ENCODE data around the gene HNRNPUL2.
A peak's percentile ranks its signal among the peaks of the same experiment; 100 is the strongest.
"Not testable (repeated sequence)": the region's sequence is repeated elsewhere in the genome, so short reads cannot be mapped to it uniquely, and the experiment has no call there.

HNRNPUL2 gene

GRCh38 chr11:62727165-62727871 is at the start of gene HNRNPUL2:
HNRNPUL2 (minus strand) TSS chr11:62727457; CDS start chr11:62727156, 301 bp downstream.
- peak; percentile 99 for DNase-seq

DNA sequence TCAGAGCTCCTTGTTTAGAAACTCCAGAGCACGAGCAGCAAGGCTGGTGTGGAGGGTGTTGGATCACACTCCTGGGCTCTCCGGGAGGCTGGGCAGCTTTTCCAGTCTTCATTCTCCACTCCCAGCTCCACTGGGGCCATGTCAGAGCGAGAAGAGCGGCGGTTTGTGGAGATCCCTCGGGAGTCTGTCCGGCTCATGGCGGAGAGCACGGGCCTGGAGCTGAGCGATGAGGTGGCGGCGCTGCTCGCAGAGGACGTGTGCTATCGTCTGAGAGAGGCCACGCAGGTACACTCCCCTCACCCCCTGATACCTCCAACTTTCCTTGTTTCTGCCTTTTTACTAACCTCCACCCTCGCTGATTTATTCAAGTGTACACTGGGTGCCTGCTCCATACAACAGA is 48.4 kb upstream of the HNRNPUL2 start:
- DNase-seq: no peak

- no peak for DNase-seq
Observed at GRCh38 chr11:62774407-62774806, 47.1 kb upstream of the HNRNPUL2 start.

DNA sequence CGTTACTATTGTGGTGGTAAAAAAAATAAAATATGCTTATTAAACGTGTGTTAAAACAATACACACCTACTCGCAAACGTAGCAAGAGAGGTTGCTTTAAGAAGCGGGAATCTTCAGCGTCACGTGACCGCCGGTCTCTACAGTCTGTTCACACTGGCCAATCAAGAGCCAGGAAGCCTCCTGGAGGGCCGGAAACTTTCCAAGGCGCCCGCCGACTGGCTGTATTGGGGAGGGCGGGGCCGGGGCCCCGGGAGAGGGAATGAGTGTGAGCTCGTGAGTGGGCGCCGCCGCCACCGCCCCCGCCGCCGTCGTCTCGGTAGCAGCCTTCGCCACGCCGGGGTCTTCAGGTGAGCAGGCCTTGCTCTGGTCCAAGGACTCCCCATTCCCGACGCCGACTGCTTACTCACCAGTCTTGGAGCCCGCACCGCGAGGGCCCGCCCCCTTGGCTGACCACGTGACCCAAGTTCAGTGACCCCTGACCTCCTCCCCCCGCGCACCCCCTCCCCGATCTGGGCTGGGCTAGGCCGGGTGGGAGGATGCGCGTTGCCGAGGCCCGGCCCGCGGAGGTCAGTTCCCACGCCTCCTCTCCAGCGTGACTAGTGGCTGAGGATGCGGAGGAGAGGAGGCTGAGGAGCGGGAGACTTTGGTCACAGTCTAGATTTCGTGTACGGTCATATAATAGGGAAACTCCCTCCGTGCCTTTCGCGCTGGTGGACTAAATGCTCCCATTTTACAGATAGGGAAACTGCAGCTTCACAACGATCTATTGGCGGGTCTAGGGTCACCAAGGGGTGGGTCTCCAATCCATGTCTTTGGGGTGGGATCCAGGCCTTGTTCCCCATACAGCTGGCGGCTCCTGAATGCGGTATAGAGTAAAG is 44.1 kb upstream of the HNRNPUL2 start, which contains the start of gene TAF6L:
Gene TAF6L (plus strand): TSS at position 253 of the 878 bp plus-strand sequence. CDS start 4,388 bp downstream, outside the sequence.
- peak; percentile 97 for DNase-seq

DNA sequence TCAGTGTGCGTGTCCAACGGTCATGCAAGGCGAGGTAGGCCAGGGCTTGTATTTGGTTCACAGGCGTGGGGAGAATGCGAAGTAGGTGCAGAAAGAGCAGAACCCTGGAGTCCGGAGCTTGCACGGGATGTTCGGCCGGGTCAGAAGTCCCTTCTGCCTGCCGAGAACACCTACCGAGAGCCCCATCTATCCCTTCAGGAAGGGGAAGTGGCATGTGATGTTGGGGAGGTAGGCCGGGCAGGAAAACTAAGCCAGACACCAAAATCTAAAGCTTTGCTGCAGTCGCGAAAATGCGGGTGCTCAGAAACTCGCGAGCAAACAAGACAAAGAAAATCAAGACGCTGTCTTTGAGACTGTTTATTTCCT is 43.5 kb upstream of the HNRNPUL2 start:
- DNase-seq: peak; percentile 11

- not testable (repeated sequence) for DNase-seq
Observed at GRCh38 chr11:62760867-62761227, 33.6 kb upstream of the HNRNPUL2 start.

GRCh38 chr11:62757846-62758788 is 30.9 kb upstream of the HNRNPUL2 start:
- no peak for DNase-seq

DNA sequence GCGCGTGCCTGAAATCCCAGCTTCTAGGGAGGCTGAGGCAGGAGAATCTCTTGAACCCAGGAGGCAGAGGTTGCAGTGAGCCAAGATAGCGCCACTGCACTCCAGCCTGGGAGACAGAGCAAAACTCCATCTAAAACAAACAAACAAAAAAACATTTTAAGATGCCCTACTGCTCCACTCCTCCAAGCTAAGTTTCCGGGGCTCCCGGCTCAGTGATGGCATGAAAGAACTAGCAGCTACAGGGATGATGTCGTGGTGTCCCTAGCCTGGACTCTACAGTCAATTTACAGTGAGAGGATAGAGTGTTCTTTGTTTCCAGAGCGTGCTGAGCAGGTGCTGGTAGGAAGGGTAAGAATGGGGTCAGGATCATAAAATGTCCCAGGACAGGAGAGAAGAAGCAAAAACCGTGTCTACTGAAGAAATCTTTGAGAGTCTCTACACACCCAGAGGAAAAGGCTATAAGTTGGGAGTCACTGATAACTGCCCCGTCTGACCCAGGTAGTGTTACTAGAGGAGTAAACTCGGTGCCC is 27.9 kb upstream of the HNRNPUL2 start:
- DNase-seq: no peak

GRCh38 chr11:62753736-62754603 is 26.7 kb upstream of the HNRNPUL2 start, which contains the start of gene ZBTB3:
ZBTB3 (minus strand) TSS chr11:62754160; CDS start chr11:62753664, 496 bp downstream.
- DNase-seq: peak; percentile 99

- no peak for DNase-seq
Observed at GRCh38 chr11:62752994-62753735, 25.9 kb upstream of the HNRNPUL2 start.

GRCh38 chr11:62752177-62752785 is 25.0 kb upstream of the HNRNPUL2 start:
- DNase-seq: no peak

- DNase-seq: not testable (repeated sequence)
Observed at GRCh38 chr11:62749931-62750330, 22.7 kb upstream of the HNRNPUL2 start.

DNA sequence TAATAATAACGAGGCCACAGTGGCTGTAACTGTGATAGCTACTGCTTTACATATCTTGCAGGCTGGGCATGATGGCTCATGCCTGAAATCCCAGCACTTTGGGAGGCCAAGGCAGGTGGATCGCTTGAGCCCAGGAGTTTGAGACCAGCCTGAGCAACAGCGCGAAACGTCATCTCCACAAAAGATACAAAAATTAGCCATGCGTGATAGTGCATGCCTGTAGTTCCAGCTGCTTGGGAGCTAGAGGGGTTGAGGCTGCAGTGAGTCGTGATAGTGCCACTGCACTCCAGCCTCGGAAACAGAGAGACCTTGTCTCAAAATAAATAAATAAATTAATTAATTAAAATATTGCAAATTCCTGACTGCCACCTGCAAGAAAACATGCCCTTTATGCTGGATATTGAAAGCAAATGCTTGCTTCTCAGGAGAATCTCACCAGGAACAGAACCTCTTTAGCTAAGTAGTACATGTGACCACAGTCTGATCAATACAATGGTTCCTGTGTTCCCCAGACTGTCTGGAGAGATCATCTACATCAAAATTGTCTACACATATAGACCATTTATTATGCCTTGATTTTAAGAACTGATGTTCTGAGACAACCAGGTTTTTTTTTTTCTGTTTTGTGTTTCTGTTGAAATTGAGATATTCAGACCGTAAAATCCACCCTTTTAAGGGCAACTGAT is 20.4 kb upstream of the HNRNPUL2 start:
- DNase-seq: no peak

DNA sequence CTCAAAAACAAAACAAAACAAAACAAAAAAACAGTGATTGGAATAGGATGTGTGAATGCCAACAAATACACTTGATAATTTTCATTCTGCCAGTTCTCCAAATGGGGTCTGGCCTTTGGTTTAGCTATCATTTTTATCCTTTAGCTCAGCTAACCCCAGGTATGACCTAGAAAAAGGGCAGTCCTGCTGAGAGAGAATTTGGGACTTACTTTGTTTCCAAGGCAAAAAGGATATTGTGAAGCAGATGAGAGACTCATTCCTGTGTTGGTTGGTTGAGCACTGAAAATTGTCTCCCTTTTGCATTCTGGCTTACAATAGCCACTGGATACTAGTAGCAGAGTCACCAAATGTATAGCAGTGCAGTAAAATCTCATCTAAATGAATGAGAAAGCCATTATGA is 9.9 kb upstream of the HNRNPUL2 start:
- DNase-seq: no peak

DNA sequence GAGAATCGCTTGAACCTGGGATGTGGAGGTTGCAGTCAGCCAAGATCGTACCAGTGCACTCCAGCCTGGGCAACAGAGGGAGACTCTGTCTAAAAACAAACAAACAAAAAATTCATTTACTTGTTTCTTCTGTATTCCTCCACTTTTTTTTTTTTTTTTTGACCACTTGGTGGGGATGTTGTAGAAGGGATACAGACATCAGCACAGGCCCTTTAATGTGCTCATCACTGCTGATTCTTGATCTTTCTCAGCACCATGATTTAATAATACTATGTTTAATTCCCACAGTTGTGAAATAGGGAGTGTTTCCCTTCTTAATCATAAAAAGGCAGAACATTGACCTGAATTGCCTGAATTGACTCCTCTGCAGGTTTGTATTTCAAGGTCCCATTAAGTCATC is 5.6 kb upstream of the HNRNPUL2 start:
- DNase-seq: peak; percentile 30

DNA sequence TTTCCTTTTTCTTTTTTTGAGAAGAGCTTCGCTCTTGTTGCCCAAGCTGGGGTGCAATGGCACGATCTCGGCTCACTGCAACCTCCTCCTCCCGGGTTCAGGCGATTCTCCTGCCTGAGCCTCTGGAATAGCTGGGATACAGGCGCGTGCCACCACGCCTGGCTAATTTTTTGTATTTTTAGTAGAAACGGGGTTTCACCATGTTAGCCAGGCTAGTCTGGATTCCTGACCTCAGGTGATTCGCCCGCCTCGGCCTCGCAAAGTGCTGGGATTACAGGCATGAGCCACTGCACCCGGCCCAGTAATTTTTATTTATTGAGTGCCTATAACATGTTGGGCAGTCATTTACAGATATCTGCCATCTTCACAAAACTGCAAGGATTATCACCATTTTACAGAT is 2.8 kb upstream of the HNRNPUL2 start:
- not testable (repeated sequence) for DNase-seq

DNA sequence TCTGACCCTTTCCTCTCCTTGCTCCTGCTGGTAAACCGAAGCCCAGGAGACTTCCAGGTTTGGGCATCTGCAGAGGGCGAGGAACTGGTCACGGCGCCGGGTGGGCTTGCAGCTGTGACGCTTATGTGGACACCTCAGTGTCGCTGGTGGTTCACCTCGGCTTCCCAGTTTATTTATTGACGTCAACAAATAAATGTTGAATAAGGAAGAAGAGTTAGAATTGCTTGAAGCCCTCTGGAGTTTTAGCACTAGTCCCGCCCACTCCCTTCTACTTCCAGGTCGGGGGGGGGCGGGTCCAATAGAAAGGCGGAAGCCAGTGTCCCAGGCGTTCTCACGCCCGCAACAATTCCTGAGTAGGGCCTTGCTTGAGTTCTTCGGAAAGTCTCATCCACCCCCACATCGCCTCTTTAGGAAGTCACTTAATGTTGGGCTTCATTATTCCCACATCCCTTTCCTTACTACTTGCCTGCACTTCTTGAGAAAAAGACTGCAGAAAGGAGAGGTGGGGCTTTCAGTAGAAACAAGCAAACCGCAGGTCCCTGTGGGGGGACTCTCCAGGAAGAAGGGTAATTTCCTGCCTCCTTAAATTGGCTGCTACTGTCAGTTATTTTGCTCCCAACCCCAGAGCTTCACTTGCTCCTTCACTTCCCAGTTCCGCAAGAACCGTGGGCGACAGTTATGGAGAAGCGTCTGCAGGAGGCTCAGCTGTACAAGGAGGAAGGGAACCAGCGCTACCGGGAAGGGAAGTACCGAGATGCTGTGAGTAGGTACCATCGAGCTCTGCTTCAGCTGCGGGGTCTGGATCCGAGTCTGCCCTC is 1.1 kb upstream of the HNRNPUL2 start, which contains the start of gene TTC9C:
Gene TTC9C (plus strand): TSS at position 316 of the 818 bp plus-strand sequence. CDS start 363 bp downstream, at position 679.
- peak; percentile 87 for DNase-seq

GRCh38 chr11:62727872-62728170 is 564 bp upstream of the HNRNPUL2 start:
- DNase-seq: peak; percentile 99

DNA sequence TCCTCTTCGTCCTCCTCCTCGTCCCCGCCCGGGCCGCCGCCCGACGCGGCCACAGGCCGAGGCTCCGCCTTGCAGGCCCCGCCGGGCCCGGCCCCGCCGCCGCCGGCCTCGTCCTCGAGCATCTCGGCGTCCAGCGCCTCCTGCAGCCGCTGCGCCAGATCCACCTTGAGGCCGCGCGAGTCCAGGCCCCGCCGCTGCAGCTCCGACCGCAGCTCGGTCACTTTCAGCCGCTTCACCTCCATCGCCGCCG is 417 bp downstream of the HNRNPUL2 start:
- no peak for DNase-seq

Measured in fibroblast of upper back skin (primary cell).